GM12892 (cell line): ENCODE measurements around the gene AIP.
"Not testable (repeated sequence)": the region's sequence is repeated elsewhere in the genome, so short reads cannot be mapped to it uniquely, and the experiment has no call there.

Experiments
- DNase-seq: peaks from one replicate; pipeline ENCODE4 v3.0.0; 2011; ENCODE audit not compliant: insufficient read length
- FAIRE-seq: peaks from 2 replicates; lab custom pipeline; 2011; peaks lifted over from hg19 to GRCh38; lab: Jason Lieb, UNC
- POLR2A ChIP-seq: IDR thresholded peaks from 2 replicates; pipeline ENCODE4 v1.6.1; 2011; ENCODE audit warnings: low read depth, low read length, control low read depth
- POLR2AphosphoS5 ChIP-seq: IDR thresholded peaks from 2 replicates; pipeline ENCODE4 v1.6.1; 2011; ENCODE audit warnings: low read depth, low read length, control low read depth
- TAF1 ChIP-seq: IDR thresholded peaks from 2 replicates; pipeline ENCODE4 v1.6.1; 2011; ENCODE audit warnings: low read depth, mild to moderate bottlenecking, control low read depth, low read length, borderline replicate concordance

AIP gene

DNA sequence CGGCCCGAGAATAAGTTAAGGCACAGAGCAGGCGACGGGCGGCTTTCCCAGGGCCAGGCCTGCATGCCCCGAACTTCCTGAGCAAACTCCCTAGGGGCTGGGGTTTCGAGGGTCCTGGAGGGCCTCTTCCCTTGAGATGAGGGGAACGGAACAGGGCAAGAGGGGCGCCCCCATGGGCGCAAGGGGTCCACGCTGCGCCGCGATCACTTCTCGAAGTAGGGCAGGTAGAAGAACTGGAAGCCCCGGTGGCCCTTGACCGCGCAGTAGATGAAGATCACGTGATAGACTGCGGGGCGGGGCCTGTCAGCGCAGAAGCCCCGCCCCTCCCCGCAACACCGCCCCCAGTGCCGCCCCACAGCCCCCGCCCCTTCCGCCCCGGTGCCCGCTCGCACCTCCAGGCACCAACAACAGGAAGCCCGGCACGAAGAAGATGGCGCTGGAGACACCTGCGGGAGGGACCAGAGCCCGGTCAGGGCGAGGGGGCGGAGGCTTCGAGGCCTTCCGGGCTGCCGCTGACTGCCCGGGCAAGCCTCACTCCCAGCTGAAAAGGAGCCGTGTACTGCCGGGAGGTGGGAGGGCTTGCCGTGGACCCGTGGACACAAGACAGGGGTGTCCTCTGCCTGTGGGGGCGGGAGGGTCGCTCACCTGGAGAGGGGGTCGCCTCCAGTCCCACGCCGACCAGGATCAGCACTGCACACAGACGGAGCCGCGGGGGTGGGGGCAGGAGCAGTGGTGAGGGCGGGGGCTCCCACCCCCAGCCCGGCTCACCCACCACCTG, 18.2 kb upstream of the AIP start:
- TF ChIP-seq POLR2AphosphoS5 (peak; percentile 81), TAF1 (peak; percentile 53; the same call in 1 of the 2 replicates), POLR2A (peak; percentile 85)
- DNase-seq, result peak; percentile 95
- FAIRE-seq, result peak; percentile 98

DNA sequence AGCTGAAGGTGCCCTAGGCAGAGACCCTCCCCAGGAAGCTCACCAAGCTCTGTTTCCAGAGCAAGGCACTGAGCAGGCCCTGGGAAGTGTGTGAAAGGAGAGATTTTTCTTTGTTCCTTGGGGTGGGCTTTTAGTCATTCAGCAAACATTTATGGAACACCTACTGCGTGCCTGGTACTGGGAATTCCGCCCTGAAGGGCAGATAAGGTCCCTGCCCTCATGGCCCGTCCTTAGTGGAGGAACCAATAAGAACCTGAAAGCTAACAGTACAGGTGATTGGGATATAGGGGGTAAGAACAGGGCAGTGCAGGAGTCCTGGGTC, 17.7 kb upstream of the AIP start:
- FAIRE-seq, result no peak
- no peak for TF ChIP-seq POLR2A
- no peak for TF ChIP-seq TAF1
- peak; percentile 8; the same call in 1 of the 2 replicates for TF ChIP-seq POLR2AphosphoS5

GRCh38 chr11:67465530-67465929, 17.3 kb upstream of the AIP start:
- not testable (repeated sequence) for FAIRE-seq, DNase-seq

More for the DNA sequence above, 17.7 kb upstream of the AIP start:
- DNase-seq, result no peak

GRCh38 chr11:67466367-67466766, 16.5 kb upstream of the AIP start:
- no peak for TF ChIP-seq POLR2A
- no peak for TF ChIP-seq TAF1
- no peak for TF ChIP-seq POLR2AphosphoS5
- DNase-seq (no peak), FAIRE-seq (no peak)

GRCh38 chr11:67466962-67467771, 15.7 kb upstream of the AIP start:
- TF ChIP-seq POLR2AphosphoS5, result no peak
- no peak for TF ChIP-seq POLR2A
- TF ChIP-seq TAF1, result no peak
- DNase-seq (no peak), FAIRE-seq (no peak)

GRCh38 chr11:67468056-67468455, 14.8 kb upstream of the AIP start:
- TF ChIP-seq POLR2A (no peak), TAF1 (no peak), POLR2AphosphoS5 (no peak)
- DNase-seq (no peak), FAIRE-seq (no peak)

- no peak for TF ChIP-seq TAF1
- no peak for TF ChIP-seq POLR2AphosphoS5
- TF ChIP-seq POLR2A, result no peak
- FAIRE-seq, result no peak
- DNase-seq, result no peak
Measured at GRCh38 chr11:67468456-67468758, 14.4 kb upstream of the AIP start.

GRCh38 chr11:67468759-67469507, 13.9 kb upstream of the AIP start, which contains the start of gene TMEM134:
TSS of gene TMEM134 (minus strand) at chr11:67469251. CDS start at chr11:67469192, 59 bp downstream.
- peak; percentile 95 for FAIRE-seq
- TF ChIP-seq POLR2A (peak; percentile 77; the same call in 1 of the 2 replicates), POLR2AphosphoS5 (0 out of 2 replicates have a peak, but pooled peaks have one; percentile 60), TAF1 (peak; percentile 62)
- peak; percentile 91 for DNase-seq

- TF ChIP-seq POLR2AphosphoS5 (no peak), TAF1 (no peak), POLR2A (no peak)
- DNase-seq (no peak), FAIRE-seq (no peak)
Measured at GRCh38 chr11:67469508-67469811, 13.4 kb upstream of the AIP start.

- DNase-seq (no peak), FAIRE-seq (peak; percentile 90)
- TF ChIP-seq POLR2AphosphoS5, result no peak
- no peak for TF ChIP-seq TAF1
- TF ChIP-seq POLR2A, result no peak
Measured at GRCh38 chr11:67470337-67471002, 12.4 kb upstream of the AIP start.

GRCh38 chr11:67472882-67473281, 9.9 kb upstream of the AIP start:
- FAIRE-seq, result no peak

DNA sequence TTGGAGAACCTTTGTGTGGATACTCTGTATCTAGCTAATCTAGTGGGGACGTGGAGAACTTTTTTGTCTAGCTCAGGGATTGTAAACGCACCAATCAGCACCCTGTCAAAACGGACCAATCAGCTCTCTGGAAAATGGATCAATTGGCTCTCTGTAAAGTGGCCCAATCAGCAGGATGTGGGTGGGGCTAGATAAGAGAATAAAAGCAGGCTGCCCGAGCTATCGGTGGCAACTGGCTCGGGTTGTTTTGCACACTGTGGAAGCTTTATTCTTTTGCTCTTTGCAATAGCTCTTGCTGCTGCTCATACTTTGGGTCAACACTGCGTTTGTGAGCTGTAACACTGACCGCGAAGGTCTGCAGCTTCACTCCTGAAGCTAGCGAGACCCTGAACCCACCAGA, 6.1 kb upstream of the AIP start:
- not testable (repeated sequence) for DNase-seq, FAIRE-seq

More at GRCh38 chr11:67472882-67473281, 9.9 kb upstream of the AIP start:
- TF ChIP-seq POLR2AphosphoS5, result no peak
- TF ChIP-seq TAF1, result no peak
- TF ChIP-seq POLR2A, result no peak
- DNase-seq, result no peak

DNA sequence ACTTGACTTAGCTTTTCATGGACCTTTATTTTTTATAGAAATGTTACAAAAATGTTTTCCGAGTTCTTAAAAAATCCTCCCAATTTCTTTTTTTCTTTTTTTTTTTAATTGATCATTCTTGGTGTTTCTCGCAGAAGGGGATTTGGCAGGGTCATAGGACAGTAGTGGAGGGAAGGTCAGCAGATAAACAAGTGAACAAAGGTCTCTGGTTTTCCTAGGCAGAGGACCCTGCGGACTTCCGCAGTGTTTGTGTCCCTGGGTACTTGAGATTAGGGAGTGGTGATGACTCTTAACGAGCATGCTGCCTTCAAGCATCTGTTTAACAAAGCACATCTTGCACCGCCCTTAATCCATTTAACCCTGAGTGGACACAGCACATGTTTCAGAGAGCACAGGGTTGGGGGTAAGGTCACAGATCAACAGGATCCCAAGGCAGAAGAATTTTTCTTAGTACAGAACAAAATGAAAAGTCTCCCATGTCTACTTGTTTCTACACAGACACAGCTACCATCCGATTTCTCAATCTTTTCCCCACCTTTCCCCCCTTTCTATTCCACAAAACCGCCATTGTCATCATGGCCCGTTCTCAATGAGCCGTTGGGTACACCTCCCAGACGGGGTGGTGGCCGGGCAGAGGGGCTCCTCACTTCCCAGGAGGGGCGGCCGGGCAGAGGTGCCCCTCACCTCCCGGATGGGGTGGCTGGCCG, 5.3 kb upstream of the AIP start:
- not testable (repeated sequence) for DNase-seq, FAIRE-seq
